Measurements from ENCODE around the gene KCND1. TPM values are rescaled to one million over a fixed set of nuclear protein-coding genes. Genes with fewer than 3 reads are reported as not detected.

The KCND1 gene
- total and polyA plus RNA-seq, 10 of the 15 experiments (the other 5 are each of a cell fraction or from before 2014, with no cell fraction given), result 0.02 to 1.0 (median 0.39) TPM

DNA sequence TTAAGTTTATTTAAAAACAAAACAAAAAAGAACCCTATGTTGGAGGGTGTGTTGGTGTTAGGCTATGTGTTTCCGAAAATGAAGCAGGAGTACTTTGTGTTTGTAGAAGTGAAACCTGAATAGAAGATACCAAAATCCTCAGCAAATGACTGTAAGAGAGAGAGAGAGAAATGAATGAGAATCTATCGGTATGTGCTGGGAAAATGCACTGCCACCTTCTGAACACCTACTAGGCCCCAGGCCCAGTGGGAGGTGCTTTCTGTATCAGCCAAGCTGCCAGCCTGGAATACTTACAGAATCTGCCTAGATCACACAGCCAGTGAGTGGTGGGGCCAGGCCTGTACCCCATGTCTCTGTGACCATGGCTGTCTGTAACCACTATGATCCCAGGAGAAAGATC lies 37.9 kb downstream of the KCND1 start (continued):
- TF ChIP-seq, protein P1, sequence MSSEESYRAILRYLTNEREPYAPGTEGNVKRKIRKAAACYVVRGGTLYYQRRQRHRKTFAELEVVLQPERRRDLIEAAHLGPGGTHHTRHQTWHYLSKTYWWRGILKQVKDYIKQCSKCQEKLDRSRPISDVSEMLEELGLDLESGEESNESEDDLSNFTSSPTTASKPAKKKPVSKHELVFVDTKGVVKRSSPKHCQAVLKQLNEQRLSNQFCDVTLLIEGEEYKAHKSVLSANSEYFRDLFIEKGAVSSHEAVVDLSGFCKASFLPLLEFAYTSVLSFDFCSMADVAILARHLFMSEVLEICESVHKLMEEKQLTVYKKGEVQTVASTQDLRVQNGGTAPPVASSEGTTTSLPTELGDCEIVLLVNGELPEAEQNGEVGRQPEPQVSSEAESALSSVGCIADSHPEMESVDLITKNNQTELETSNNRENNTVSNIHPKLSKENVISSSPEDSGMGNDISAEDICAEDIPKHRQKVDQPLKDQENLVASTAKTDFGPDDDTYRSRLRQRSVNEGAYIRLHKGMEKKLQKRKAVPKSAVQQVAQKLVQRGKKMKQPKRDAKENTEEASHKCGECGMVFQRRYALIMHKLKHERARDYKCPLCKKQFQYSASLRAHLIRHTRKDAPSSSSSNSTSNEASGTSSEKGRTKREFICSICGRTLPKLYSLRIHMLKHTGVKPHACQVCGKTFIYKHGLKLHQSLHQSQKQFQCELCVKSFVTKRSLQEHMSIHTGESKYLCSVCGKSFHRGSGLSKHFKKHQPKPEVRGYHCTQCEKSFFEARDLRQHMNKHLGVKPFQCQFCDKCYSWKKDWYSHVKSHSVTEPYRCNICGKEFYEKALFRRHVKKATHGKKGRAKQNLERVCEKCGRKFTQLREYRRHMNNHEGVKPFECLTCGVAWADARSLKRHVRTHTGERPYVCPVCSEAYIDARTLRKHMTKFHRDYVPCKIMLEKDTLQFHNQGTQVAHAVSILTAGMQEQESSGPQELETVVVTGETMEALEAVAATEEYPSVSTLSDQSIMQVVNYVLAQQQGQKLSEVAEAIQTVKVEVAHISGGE (CRISPR knock-in tag; IDR thresholded peaks at IDR 0.05), result no peak
- TF ChIP-seq NFIC (IDR thresholded peaks at IDR 0.05; ENCODE audit: low read depth, low read length), result 0 out of 2 replicates have a peak, but pooled peaks have one; percentile 32
- TF ChIP-seq KDM1A (IDR thresholded peaks at IDR 0.05; ENCODE audit: borderline replicate concordance), result no peak
- no peak for TF ChIP-seq NR2F1 (conservative IDR thresholded peaks at IDR 0.05)
- TF ChIP-seq, protein P2, sequence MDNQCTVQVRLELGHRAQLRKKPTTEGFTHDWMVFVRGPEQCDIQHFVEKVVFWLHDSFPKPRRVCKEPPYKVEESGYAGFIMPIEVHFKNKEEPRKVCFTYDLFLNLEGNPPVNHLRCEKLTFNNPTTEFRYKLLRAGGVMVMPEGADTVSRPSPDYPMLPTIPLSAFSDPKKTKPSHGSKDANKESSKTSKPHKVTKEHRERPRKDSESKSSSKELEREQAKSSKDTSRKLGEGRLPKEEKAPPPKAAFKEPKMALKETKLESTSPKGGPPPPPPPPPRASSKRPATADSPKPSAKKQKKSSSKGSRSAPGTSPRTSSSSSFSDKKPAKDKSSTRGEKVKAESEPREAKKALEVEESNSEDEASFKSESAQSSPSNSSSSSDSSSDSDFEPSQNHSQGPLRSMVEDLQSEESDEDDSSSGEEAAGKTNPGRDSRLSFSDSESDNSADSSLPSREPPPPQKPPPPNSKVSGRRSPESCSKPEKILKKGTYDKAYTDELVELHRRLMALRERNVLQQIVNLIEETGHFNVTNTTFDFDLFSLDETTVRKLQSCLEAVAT (IDR thresholded peaks at IDR 0.05), result 0 out of 2 replicates have a peak, but pooled peaks have one; percentile 24
- TF ChIP-seq LARP7 (IDR thresholded peaks at IDR 0.05), result no peak
- no peak for TF ChIP-seq ZSCAN29 (IDR thresholded peaks at IDR 0.05)
- TF ChIP-seq YBX1 (IDR thresholded peaks at IDR 0.05), result no peak
- TF ChIP-seq JUNB (IDR thresholded peaks at IDR 0.05), result peak; percentile 29; the same call in 1 of the 2 replicates
- no peak for TF ChIP-seq SRF (IDR thresholded peaks at IDR 0.05; ENCODE audit: low read depth in 2 of 2, low read length in 2 of 2)
- TF ChIP-seq HDAC2 (IDR thresholded peaks at IDR 0.05), result no peak
- TF ChIP-seq NRF1 (conservative IDR thresholded peaks at IDR 0.05; ENCODE audit: low read depth, low read length), result no peak
- no peak for TF ChIP-seq SREBF1 (IDR thresholded peaks at IDR 0.05; ENCODE audit: low read length)
- TF ChIP-seq TCF3 (IDR thresholded peaks at IDR 0.05; ENCODE audit: borderline replicate concordance, insufficient read depth, low read depth, low read length), result no peak
- no peak for TF ChIP-seq GABPA (IDR thresholded peaks at IDR 0.05; ENCODE audit: low read depth)
- TF ChIP-seq POLR2AphosphoS2 (IDR thresholded peaks at IDR 0.05; ENCODE audit: low read depth, low read length), result no peak

All from GM12878 (cell line).